AG09309 (cell line): ENCODE results near the gene GPRIN2.

ENCODE experiments used
- DNase-seq: peaks from one replicate; pipeline ENCODE4 v3.0.0-alpha.2; 2010; ENCODE audit warnings: low read depth
- H3K4me3 ChIP-seq: 2 replicates; pipeline ENCODE4 v1.5.1; 2011; ENCODE audit warnings: mild to moderate bottlenecking, low read depth, low read length, moderate library complexity; ENCODE audit not compliant: control insufficient read depth
- CTCF ChIP-seq: IDR thresholded peaks from 2 replicates; pipeline ENCODE4 v1.5.1; 2011; ENCODE audit warnings: mild to moderate bottlenecking, low read depth, low read length, inconsistent platforms; ENCODE audit not compliant: insufficient read depth, control insufficient read depth; ENCODE audit errors: missing control alignments

The GPRIN2 gene

GRCh38 chr10:46544989-46545791 lies 11.3 kb downstream of the GPRIN2 start:
- TF ChIP-seq CTCF = peak; percentile 61
- no peak for DNase-seq
- no peak overlapping the region for H3K4me3 ChIP-seq

GRCh38 chr10:46543466-46544377 lies 12.7 kb downstream of the GPRIN2 start:
- TF ChIP-seq CTCF = no peak
- no peak overlapping the region for H3K4me3 ChIP-seq
- no peak for DNase-seq

- H3K4me3 ChIP-seq = no peak overlapping the region
- no peak for DNase-seq
- no peak for TF ChIP-seq CTCF
These were observed 13.6 kb downstream of the GPRIN2 start for GRCh38 chr10:46542567-46543465.

- H3K4me3 ChIP-seq = no peak overlapping the region
- no peak for TF ChIP-seq CTCF
- DNase-seq = no peak
These were observed 14.5 kb downstream of the GPRIN2 start for GRCh38 chr10:46541735-46542566.

- peak overlapping the region; percentile 13; the same call in 1 of the 2 replicates for H3K4me3 ChIP-seq
- DNase-seq = no peak
- TF ChIP-seq CTCF = peak; percentile 5
These were observed 15.3 kb downstream of the GPRIN2 start for GRCh38 chr10:46541017-46541661.
